ENCODE data around the gene NCOA3. TPM values are rescaled to one million over a fixed set of nuclear protein-coding genes. Genes with fewer than 3 reads are reported as not detected.

Gene NCOA3
- total and polyA plus RNA-seq, 2 of the 8 experiments (the other 6 are each of a cell fraction or from before 2014, with no cell fraction given) = 7.9 to 24.7 TPM

- H4K20me1 ChIP-seq (replicated peaks in 1 of 2; ENCODE audit: control insufficient read depth in 1 of 2, insufficient read depth in 2 of 2, low read length in 2 of 2) = no peaks in the 10 kb centered on the region
- no peak overlapping the region for H2BK12ac ChIP-seq (ENCODE audit: low read depth, low read length)
- H3K23me2 ChIP-seq (ENCODE audit: low read depth, low read length) = no peaks in the 10 kb centered on the region
- no peaks in the 10 kb centered on the region for H3K4me1 ChIP-seq (replicated peaks in 1 of 4; ENCODE audit: control insufficient read depth in 3 of 4, insufficient read depth in 4 of 4, low read length in 3 of 4)
- no peak overlapping the region for H2AK5ac ChIP-seq (ENCODE audit: low read depth, low read length)
- ChIA-PET POLR2A (ENCODE audit: partially characterized antibody) (no interaction called here), CTCF (ENCODE audit: partially characterized antibody) (interaction anchor here (1.0 to 2.5 kb wide), 3 partner anchors 9 to 91 kb away, joined by 3 to 9 read pairs (median 4); no protein-coding TSS in a partner anchor)
- no peak overlapping the region for H2AFZ ChIP-seq (ENCODE audit: low read length)
- H4K91ac ChIP-seq (replicated peaks; ENCODE audit: insufficient read length, low read length) = no peak overlapping the region
- H3K36me3 ChIP-seq (ENCODE audit: control insufficient read depth in 2 of 4, insufficient read depth in 4 of 4, low read length in 3 of 4) = no peaks in the 10 kb centered on the region
- H2BK5ac ChIP-seq (ENCODE audit: low read depth, low read length) = no peak overlapping the region
- H2BK15ac ChIP-seq (ENCODE audit: low read length) = no peak overlapping the region
- H2BK20ac ChIP-seq (ENCODE audit: low read length) = no peak overlapping the region
- no peak overlapping the region for H3K56ac ChIP-seq (replicated peaks; ENCODE audit: insufficient read length, low read depth, low read length)
- H3K23ac ChIP-seq (ENCODE audit: insufficient read length) = no peak overlapping the region
- WGBS, 2 experiments (ENCODE audit: extremely low coverage in 1 of 2, insufficient coverage in 1 of 2, insufficient read length in 1 of 2, insufficient replicate concordance in 2 of 2, low coverage in 1 of 2, low lambda C conversion rate in 2 of 2, missing lambda C conversion rate in 1 of 2) = 95% methylated on average over 9 of the region's 9 CpGs; no CpG with 5 or more reads in 1 of the 2 experiments
- H3K9me3 ChIP-seq (ENCODE audit: insufficient read depth in 2 of 2, low read depth in 1 of 2, low read length in 1 of 2) = no peaks in the 10 kb centered on the region
- H3K4me2 ChIP-seq (ENCODE audit: insufficient read depth in 1 of 2, low read depth in 2 of 2, low read length in 2 of 2) = no peak overlapping the region
- no peak overlapping the region for H3K27ac ChIP-seq (ENCODE audit: low read depth, low read length)
- no peak overlapping the region for H3K4ac ChIP-seq (replicated peaks; ENCODE audit: insufficient read length, low read depth, low read length)
- peaks cover 0 to 1% (median 0%) of the 10 kb centered on the region in 4 experiments; a peak in 1 of 7 replicates for H3K27me3 ChIP-seq (replicated peaks in 1 of 4; ENCODE audit: control insufficient read depth in 3 of 4, extremely low read depth in 1 of 4, insufficient read depth in 3 of 4, low read length in 3 of 4)
- H3K79me2 ChIP-seq (ENCODE audit: control insufficient read depth in 1 of 2, insufficient read depth in 2 of 2, low read length in 2 of 2) = no peaks in the 10 kb centered on the region
- no peak overlapping the region for H3K18ac ChIP-seq (ENCODE audit: extremely low read depth, low read length)
- H2BK120ac ChIP-seq (replicated peaks; ENCODE audit: low read depth, low read length) = no peak overlapping the region
- H3K14ac ChIP-seq (ENCODE audit: insufficient read length) = no peak overlapping the region
- FAIRE-seq (no peak), DNase-seq (ENCODE audit: low read depth in 1 of 2, low spot score in 2 of 2) (no peak)
- no peak overlapping the region for H4K5ac ChIP-seq (ENCODE audit: insufficient read length, low read depth, low read length)
- no peaks in the 10 kb centered on the region for H3K79me1 ChIP-seq (ENCODE audit: low read depth, low read length)
- H3K9ac ChIP-seq (replicated peaks in 1 of 4; ENCODE audit: extremely low read depth in 1 of 4, low read depth in 3 of 4, low read length in 3 of 4) = no peak overlapping the region
- no peak overlapping the region for H4K8ac ChIP-seq (ENCODE audit: extremely low read depth, insufficient read depth, low read length)
- no peak overlapping the region for H3K4me3 ChIP-seq (ENCODE audit: extremely low read depth in 1 of 4, insufficient read depth in 2 of 4, low read depth in 3 of 4, low read length in 4 of 4)
- TF ChIP-seq NRF1 (IDR thresholded peaks at IDR 0.05; ENCODE audit: low read depth, low read length) (no peak), RAD21 (IDR thresholded peaks at IDR 0.05 in 1 of 2, conservative IDR thresholded peaks at IDR 0.05 in 1 of 2; ENCODE audit: low read depth in 2 of 2, low read length in 2 of 2) (no peak), FOSL1 (IDR thresholded peaks at IDR 0.05; ENCODE audit: insufficient read depth, low read depth, low read length) (no peak), GTF2F1 (IDR thresholded peaks at IDR 0.05; ENCODE audit: borderline replicate concordance, low read depth, low read length) (no peak), USF2 (IDR thresholded peaks at IDR 0.05; ENCODE audit: low read length) (no peak), HDAC6 (IDR thresholded peaks at IDR 0.05; ENCODE audit: low read depth, low read length) (no peak), CTCF (IDR thresholded peaks at IDR 0.05; ENCODE audit: control extremely low read depth in 1 of 3, insufficient read depth in 1 of 3, low read depth in 1 of 3, low read length in 3 of 3) (no peak), JUND (IDR thresholded peaks at IDR 0.05; ENCODE audit: low read length) (no peak), CBX5 (IDR thresholded peaks at IDR 0.05; ENCODE audit: low read depth, low read length) (no peak), SIX5 (IDR thresholded peaks at IDR 0.05; ENCODE audit: low read depth, low read length) (no peak), POLR2A (IDR thresholded peaks at IDR 0.05; ENCODE audit: control extremely low read depth in 1 of 2, low read depth in 2 of 2, low read length in 2 of 2) (no peak)
Observed at GRCh38 chr20:47611785-47612184, 110.1 kb downstream of the NCOA3 start.
